Measurements from ENCODE around the gene MECR.
"Not testable (repeated sequence)": the region's sequence is repeated elsewhere in the genome, so short reads cannot be mapped to it uniquely, and the experiment has no call there.

MECR gene

DNA sequence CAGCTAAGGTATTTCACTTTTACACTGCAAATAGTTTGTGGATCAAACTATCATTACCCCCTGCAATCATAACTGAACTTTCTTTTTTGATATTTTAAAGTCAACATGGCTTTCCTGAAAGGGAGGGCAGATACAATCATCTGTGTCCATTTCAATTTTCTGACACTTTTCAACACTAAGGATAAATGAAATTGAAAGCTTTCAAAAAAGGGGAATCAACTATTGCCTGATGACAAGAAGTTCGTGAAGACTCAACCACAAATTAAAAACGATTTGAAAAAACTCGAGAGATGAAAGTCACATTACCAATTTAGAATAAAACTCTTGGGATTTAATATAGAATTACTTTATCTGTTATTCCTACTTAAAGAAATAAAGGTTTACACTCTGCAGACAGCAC lies 60.8 kb downstream of the MECR start:
- DNase-seq (ENCODE audit: low read depth), result no peak

GRCh38 chr1:29167904-29168303 lies 62.8 kb downstream of the MECR start:
- no peak for DNase-seq (ENCODE audit: low read depth)

GRCh38 chr1:29166291-29166878 lies 64.3 kb downstream of the MECR start:
- DNase-seq (ENCODE audit: low read depth), result no peak

GRCh38 chr1:29164588-29164987 lies 66.1 kb downstream of the MECR start:
- no peak for DNase-seq (ENCODE audit: low read depth)

GRCh38 chr1:29162476-29163138 lies 68.1 kb downstream of the MECR start:
- DNase-seq (ENCODE audit: low read depth), result peak; percentile 27

GRCh38 chr1:29162025-29162424 lies 68.7 kb downstream of the MECR start:
- DNase-seq (ENCODE audit: low read depth), result no peak

DNA sequence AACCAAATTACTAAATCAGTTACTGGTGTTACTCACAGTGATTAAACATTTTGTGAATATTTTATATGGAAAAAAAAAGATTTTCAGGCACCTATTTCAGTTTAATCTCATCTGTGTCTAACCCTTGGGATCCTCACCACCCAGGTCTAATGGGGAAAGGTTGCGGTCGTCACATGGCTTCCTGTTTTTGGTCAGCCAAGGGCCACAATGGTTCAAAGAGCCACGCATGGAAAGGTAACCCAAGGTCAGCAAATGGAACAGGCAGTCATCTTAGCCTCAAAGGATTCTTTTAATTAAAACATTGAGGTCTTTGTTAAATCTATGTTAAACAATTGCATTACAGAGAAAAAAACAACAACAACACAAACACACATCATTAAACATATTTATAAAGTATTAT lies 71.0 kb downstream of the MECR start:
- no peak for DNase-seq (ENCODE audit: low read depth)

- no peak for DNase-seq (ENCODE audit: low read depth)
Measured at GRCh38 chr1:29157269-29157601, 73.5 kb downstream of the MECR start.

DNA sequence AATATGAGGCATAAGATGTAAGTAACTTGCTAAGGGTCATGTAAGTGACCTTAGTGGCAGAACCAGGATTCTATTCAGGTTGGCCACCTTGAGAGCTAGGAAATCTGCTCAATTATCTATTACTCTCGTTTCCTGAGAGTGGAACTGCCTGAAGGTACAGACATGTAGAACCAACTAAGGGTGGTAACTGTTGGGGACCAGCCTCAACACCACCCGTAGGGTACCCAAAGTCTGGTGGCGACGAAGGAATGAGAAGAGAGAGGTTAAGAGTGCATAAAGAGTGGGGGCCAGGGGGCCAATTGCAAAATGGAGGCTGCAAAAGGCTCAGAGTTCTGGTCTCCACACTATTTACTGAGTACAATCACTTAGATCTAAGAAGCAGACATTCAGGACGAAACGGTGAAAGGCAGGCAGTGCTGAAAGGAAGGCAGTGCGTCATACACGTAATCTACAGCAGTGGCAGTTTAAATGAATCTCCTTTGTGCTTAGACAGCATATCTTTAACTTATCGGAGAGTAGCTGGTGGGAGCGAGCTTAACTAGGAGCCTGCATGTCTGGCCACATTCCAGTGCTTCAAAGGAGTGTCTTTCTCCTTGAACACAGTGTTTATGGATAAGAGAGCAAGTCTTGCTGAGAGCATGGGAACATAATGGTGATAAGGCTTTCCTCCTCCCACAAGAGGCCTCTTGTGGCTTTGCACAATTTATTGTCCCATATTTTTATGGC lies 74.0 kb downstream of the MECR start:
- DNase-seq (ENCODE audit: low read depth), result no peak

DNA sequence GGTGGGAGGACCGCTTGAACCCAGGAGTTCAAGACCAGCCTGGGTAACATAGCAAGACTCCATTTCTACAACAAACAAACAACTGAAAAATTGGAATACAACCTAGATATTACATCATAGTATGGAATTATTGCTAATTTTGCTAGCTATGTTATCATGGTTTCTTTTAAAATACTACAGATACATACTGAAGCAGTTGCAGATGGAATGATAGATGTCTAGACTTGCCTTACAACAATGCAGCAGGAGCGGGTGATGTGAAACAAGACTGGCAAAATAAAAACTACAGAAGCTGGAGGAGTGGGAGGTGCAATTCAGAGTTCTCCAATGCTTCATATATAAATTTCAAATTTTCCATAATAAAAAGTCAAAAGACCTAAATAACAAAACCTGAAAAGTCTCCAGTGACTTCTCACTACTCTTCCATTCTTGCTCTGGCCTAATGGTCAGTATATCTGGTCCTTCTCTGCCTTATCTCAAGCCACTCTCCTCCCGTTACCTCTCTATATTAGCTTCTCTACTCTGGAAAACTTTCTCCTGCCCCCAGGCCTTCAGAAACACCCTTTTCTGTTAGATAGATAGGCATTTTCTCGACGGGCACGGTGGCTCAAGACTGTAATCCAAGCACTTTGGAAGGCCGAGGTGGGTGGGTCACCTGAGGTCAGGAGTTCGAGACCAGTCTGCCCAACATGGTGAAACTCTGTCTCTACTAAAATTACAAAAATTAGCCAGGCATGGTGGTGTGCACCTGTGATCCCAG lies 78.5 kb downstream of the MECR start:
- no peak for DNase-seq (ENCODE audit: low read depth)

- DNase-seq (ENCODE audit: low read depth), result not testable (repeated sequence)
Measured at GRCh38 chr1:29150346-29150745, 80.4 kb downstream of the MECR start.

- DNase-seq (ENCODE audit: low read depth), result no peak
Measured at GRCh38 chr1:29148656-29149491, 81.9 kb downstream of the MECR start.

DNA sequence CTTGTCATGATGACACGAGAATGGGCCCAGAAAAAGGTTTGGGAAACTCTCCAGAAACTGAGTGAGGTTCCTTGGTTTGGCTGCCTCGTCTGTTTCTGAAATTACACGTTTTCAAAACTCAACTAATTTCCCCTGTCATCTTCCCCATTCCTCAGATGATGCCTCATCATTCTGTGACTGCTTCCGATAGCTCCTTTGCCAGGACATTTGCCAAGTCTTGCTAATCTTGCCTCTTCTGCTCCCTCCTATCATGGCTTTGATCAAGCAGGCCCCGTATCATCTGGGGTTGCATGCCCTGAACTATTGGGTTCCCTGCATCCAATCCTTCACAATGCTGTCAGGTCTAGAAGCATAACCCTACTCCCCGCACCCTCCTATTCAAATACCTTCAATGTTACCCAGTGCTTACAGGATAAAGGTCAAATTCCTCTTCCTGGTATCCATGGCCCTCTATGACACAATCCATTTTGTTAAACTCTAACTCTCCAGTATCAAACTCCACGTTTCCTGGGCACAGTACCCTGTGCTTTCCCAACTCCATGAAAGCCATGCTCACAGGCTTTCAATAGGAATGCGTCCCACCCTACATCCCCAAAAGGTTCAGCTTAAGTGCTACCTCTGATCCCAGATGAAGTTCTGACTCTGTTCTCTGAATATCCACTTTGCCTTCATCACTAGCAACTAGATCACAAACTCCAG lies 84.8 kb downstream of the MECR start:
- peak; percentile 67 for DNase-seq (ENCODE audit: low read depth)

- no peak for DNase-seq (ENCODE audit: low read depth)
Measured at GRCh38 chr1:29144178-29144577, 86.6 kb downstream of the MECR start.

DNA sequence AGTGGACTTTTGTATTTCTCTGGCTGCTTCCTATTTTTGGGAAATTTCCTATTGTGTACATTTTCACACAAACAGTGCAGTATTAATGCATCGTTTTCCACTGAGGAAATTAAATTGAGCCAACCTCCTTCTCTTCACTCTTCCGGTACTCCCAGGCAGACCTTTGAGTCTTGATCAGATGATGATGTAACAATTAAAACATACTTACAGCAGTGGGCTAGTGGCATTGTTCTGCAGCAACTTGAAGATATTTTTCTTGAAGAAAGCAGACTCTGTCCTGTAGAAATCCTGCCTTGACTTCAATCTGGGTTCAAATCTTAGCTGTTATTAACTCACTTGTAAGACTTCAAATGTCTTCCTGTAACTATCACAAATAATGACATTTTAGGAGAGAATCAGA lies 88.0 kb downstream of the MECR start:
- no peak for DNase-seq (ENCODE audit: low read depth)

Measured in stromal cell of bone marrow (primary cell).